C4-2B (cell line): ENCODE results near the gene CGB7.

Experiments
- CTCF ChIP-seq: fragments of 450-650 bp; conservative IDR thresholded peaks from 2 replicates; pipeline ENCODE4 v1.5.1; 2017; ENCODE audit warnings: mild to moderate bottlenecking
- ZFX ChIP-seq: fragments of 450-650 bp; IDR thresholded peaks from 2 replicates; pipeline ENCODE4 v1.6.1; 2017

GRCh38 chr19:49071860-49072547 lies 14.5 kb upstream of the CGB7 start:
- TF ChIP-seq CTCF (no peak), ZFX (no peak)
